HepG2 (cell line): ENCODE data around the gene CMTM4. TPM values are rescaled to one million over a fixed set of nuclear protein-coding genes. Genes with fewer than 3 reads are reported as not detected.

Experiments
- ATAC-seq: fragments of 200-7000 bp; cut with Tn5 transposase; 3 replicates; pipeline ENCODE4 v1.9.1; 2020; ENCODE audit warnings: mild to moderate bottlenecking, moderate library complexity
- BruUV-seq: library from RNA; stranded (reverse); fragments of 400-500 nt; replicated peaks from 2 replicates; lab custom pipeline; 2021; lab: Mats Ljungman, UMichigan
- CTCF ChIA-PET: fragments of 300-600 bp; formaldehyde crosslinking; extraction: SDS; loops from one replicate; lab custom pipeline; 2021; ENCODE audit warnings: low total read pairs, inconsistent platforms, low intra/inter-chr PET ratio; lab: Yijun Ruan, JAX
- POLR2A ChIA-PET: fragments of 350-600 bp; sonication (Branson Sonifier 250); formaldehyde crosslinking; loops from one replicate; lab custom pipeline; 2020; ENCODE audit warnings: antibody characterized with exemption, inconsistent platforms; lab: Yijun Ruan, JAX
- DNase-seq: peaks from one replicate; pipeline ENCODE4 v3.0.0-alpha.2; 2015; ENCODE audit warnings: low spot score
- FAIRE-seq: peaks from 3 replicates; lab custom pipeline; 2011; peaks lifted over from hg19 to GRCh38; lab: Jason Lieb, UNC
- H2AFZ ChIP-seq: one replicate; pipeline ENCODE4 v1.6.1; 2011; ENCODE audit warnings: low read length, inconsistent platforms
- H3K27ac ChIP-seq: fragments of 300-600 bp; 3 replicates; pipeline ENCODE4 v1.8.0; 2011; ENCODE audit warnings: mixed run types, mild to moderate bottlenecking, mixed read lengths, low read length, inconsistent platforms; ENCODE audit not compliant: insufficient read depth; ENCODE audit errors: extremely low read length
- H3K27me3 ChIP-seq, 2 experiments: fragments of 200-600 bp in 1 of 2; 2 replicates in 1 of 2; 3 replicates in 1 of 2; pipeline versions ENCODE4 v1.6.0 to v1.8.0; 2011; ENCODE audit warnings: low read length in 2 of 2, mild to moderate bottlenecking in 2 of 2, moderate library complexity in 2 of 2, inconsistent platforms in 1 of 2; ENCODE audit not compliant: insufficient read depth in 2 of 2, control insufficient read depth in 1 of 2
- H3K36me3 ChIP-seq, 2 experiments: fragments of 200-600 bp in 1 of 2; replicated peaks in 1 of 2; 2 replicates in 1 of 2; 3 replicates in 1 of 2; pipeline versions ENCODE4 v1.5.1 to v1.8.0; 2011; ENCODE audit warnings: low read length in 2 of 2, inconsistent platforms in 1 of 2; ENCODE audit not compliant: insufficient read depth in 2 of 2, control insufficient read depth in 1 of 2
- H3K4me1 ChIP-seq: 2 replicates; pipeline ENCODE4 v1.5.1; 2012; ENCODE audit warnings: low read length, inconsistent platforms; ENCODE audit not compliant: insufficient read depth
- H3K4me2 ChIP-seq: 2 replicates; pipeline ENCODE4 v1.6.0; 2011; ENCODE audit warnings: low read depth, low read length, inconsistent platforms
- H3K4me3 ChIP-seq, 3 experiments: fragments of 200-600 bp in 1 of 3; sonication (generic), shearing (Covaris generic) in 1 of 3; replicated peaks in 1 of 3; 2 replicates each; pipeline ENCODE4 v1.5.1; 2011 to 2016; ENCODE audit warnings: low read length in 3 of 3, inconsistent platforms in 2 of 3, low read depth in 2 of 3, mild to moderate bottlenecking in 2 of 3, control low read depth in 1 of 3, mixed read lengths in 1 of 3; ENCODE audit not compliant: insufficient read depth in 1 of 3
- H3K79me2 ChIP-seq: one replicate; pipeline ENCODE4 v1.6.1; 2011; ENCODE audit warnings: low read length, inconsistent platforms; ENCODE audit not compliant: insufficient read depth
- H3K9ac ChIP-seq: 2 replicates; pipeline ENCODE4 v1.6.0; 2011; ENCODE audit warnings: mild to moderate bottlenecking, low read depth, low read length, inconsistent platforms; ENCODE audit not compliant: insufficient read depth
- H3K9me3 ChIP-seq: 2 replicates; pipeline ENCODE4 v1.5.1; 2012; ENCODE audit warnings: mild to moderate bottlenecking, low read length
- H4K20me1 ChIP-seq: 2 replicates; pipeline ENCODE4 v1.6.0; 2011; ENCODE audit warnings: inconsistent platforms, mild to moderate bottlenecking, low read length, moderate library complexity; ENCODE audit not compliant: insufficient read depth
- CENPBD1 ChIP-seq: sonication (generic); formaldehyde crosslinking; IDR thresholded peaks from 2 replicates; pipeline ENCODE4 v1.8.0; 2022; ENCODE audit warnings: missing genetic modification reagents, low read depth, mild to moderate bottlenecking, borderline replicate concordance
- FOXP1 ChIP-seq, 2 experiments: fragments of 450-650 bp in 1 of 2; IDR thresholded peaks; 2 replicates each; pipeline ENCODE4 v1.6.1; 2017 to 2018; ENCODE audit warnings: antibody characterized with exemption in 1 of 2
- GABPA ChIP-seq, 2 experiments: IDR thresholded peaks; 2 replicates each; pipeline ENCODE4 v1.6.1; 2011 to 2016; ENCODE audit warnings: low read depth in 2 of 2, low read length in 1 of 2, missing biosample characterization in 1 of 2, missing genetic modification characterization in 1 of 2
- GLI4 ChIP-seq: sonication (generic); formaldehyde crosslinking; IDR thresholded peaks from 2 replicates; pipeline ENCODE4 v1.5.1; 2020; ENCODE audit warnings: missing genetic modification reagents, mild to moderate bottlenecking, moderate library complexity, borderline replicate concordance
- GRHL1 ChIP-seq: sonication (generic); formaldehyde crosslinking; conservative IDR thresholded peaks from 2 replicates; pipeline ENCODE4 v1.8.0; 2022; ENCODE audit warnings: missing genetic modification reagents
- HNRNPK ChIP-seq: fragments of 200-400 bp; formaldehyde crosslinking; IDR thresholded peaks from 2 replicates; pipeline ENCODE4 v1.6.1; 2018; ENCODE audit warnings: low read length, low read depth, moderate library complexity, mild to moderate bottlenecking; ENCODE audit not compliant: poor library complexity, severe bottlenecking
- HOXA5 ChIP-seq: sonication (generic); formaldehyde crosslinking; IDR thresholded peaks from 2 replicates; pipeline ENCODE4 v1.4.0; 2020; ENCODE audit warnings: missing genetic modification reagents
- IRX3 ChIP-seq: sonication (generic); formaldehyde crosslinking; IDR thresholded peaks from 2 replicates; pipeline ENCODE4 v1.8.1; 2023; ENCODE audit warnings: mild to moderate bottlenecking, low read depth, missing genetic modification reagents, borderline replicate concordance
- PAX8 ChIP-seq: sonication (generic); formaldehyde crosslinking; IDR thresholded peaks from 2 replicates; pipeline ENCODE4 v1.8.0; 2022; ENCODE audit warnings: mild to moderate bottlenecking, missing genetic modification reagents, borderline replicate concordance
- SRF ChIP-seq: IDR thresholded peaks from 2 replicates; pipeline ENCODE4 v1.6.1; 2011; ENCODE audit warnings: mild to moderate bottlenecking, low read depth, low read length, moderate library complexity
- ZNF382 ChIP-seq: sonication (generic); formaldehyde crosslinking; IDR thresholded peaks from 2 replicates; pipeline ENCODE4 v1.5.0; 2020; ENCODE audit warnings: missing genetic modification reagents, mild to moderate bottlenecking, borderline replicate concordance
- ZNF562 ChIP-seq: sonication (generic); formaldehyde crosslinking; IDR thresholded peaks from 2 replicates; pipeline ENCODE4 v1.8.0; 2022; ENCODE audit warnings: missing genetic modification reagents, borderline replicate concordance
- ZNF616 ChIP-seq: sonication (generic); formaldehyde crosslinking; IDR thresholded peaks from 2 replicates; pipeline ENCODE4 v1.5.0; 2020; ENCODE audit warnings: low read depth, mild to moderate bottlenecking, missing genetic modification reagents
- ZNF775 ChIP-seq: sonication (generic); formaldehyde crosslinking; IDR thresholded peaks from 2 replicates; pipeline ENCODE4 v1.4.0; 2020; ENCODE audit warnings: missing genetic modification reagents, mild to moderate bottlenecking, moderate library complexity, borderline replicate concordance
- WGBS: methylation state at CpG from one replicate; pipeline ENCODE4 v1.1.6; 2017; ENCODE audit warnings: low lambda C conversion rate; 5-methylcytosine and 5-hydroxymethylcytosine counted together
- in situ Hi-C: cut with HindIII; loops from 2 replicates; pipeline ENCODE4 v1.10.0; 2017; ENCODE audit warnings: low pct_unique_long_range_greater_than_20kb; ENCODE audit not compliant: extremely low pct_ligation_motif_present
- intact Hi-C: fragments of 100-400 bp; cut with micrococcal nuclease; formaldehyde crosslinking; loops from one replicate; pipeline ENCODE4 v1.10.0; 2022; ENCODE audit not compliant: unreplicated experiment
- polyA plus RNA-seq, 8 experiments: library from polyadenylated mRNA; depleted of rRNA in 3 of 8; stranded (reverse) in 7 of 8; unstranded in 1 of 8; fragments of >200 nt; fragmentation: Illumina TruSeq in 4 of 8; extraction: Trizol in 4 of 8; gene quantifications; 2 replicates each; pipeline versions ENCODE4 v1.2.1 to v1.2.3, GENCODE V29; 2011 to 2016; ENCODE audit warnings: low read depth in 4 of 8, missing spikeins in 1 of 8, mixed read lengths in 1 of 8; ENCODE audit not compliant: insufficient read depth in 1 of 8
- total RNA-seq, 5 experiments: library from RNA; depleted of rRNA; stranded (reverse); fragments of >200 nt; fragmentation: Illumina TruSeq; extraction: Trizol; gene quantifications; 2 replicates each; pipeline ENCODE4 v1.2.3, GENCODE V29; 2016; ENCODE audit warnings: low read depth in 1 of 5
- TF ChIP-seq, protein P1 (sequence below): IDR thresholded peaks from 2 replicates; pipeline ENCODE4 v1.6.1; 2016; ENCODE audit warnings: low read depth
- TF ChIP-seq, protein P2 (sequence below): sonication (generic); formaldehyde crosslinking; IDR thresholded peaks from 2 replicates; pipeline ENCODE4 v1.8.0; 2022; ENCODE audit warnings: mild to moderate bottlenecking, missing genetic modification reagents; ENCODE audit not compliant: insufficient replicate concordance

CMTM4 gene
- total and polyA plus RNA-seq, 2 of the 13 experiments (the other 11 are each of a cell fraction or from before 2014, with no cell fraction given) = 32.0 to 36.3 TPM

- H3K27me3 ChIP-seq = no peaks in the 10 kb centered on the region
- FAIRE-seq (no peak), DNase-seq (no peak), ATAC-seq (no peak)
- no peak overlapping the region for H3K27ac ChIP-seq
- intact Hi-C loops (no loop called here), in situ Hi-C loops (no loop called here)
- POLR2A ChIA-PET = no interaction called here
- H3K9me3 ChIP-seq = no peaks in the 10 kb centered on the region
- no peak overlapping the region for H3K4me2 ChIP-seq
- H4K20me1 ChIP-seq = no peaks in the 10 kb centered on the region
- H3K79me2 ChIP-seq = no peaks in the 10 kb centered on the region
- no peak overlapping the region for H2AFZ ChIP-seq
- no TSS peak for BruUV-seq
- TF ChIP-seq ZNF382 (no peak), GLI4 (CRISPR knock-in tag) (no peak), ZNF562 (CRISPR knock-in tag) (no peak), GABPA (IDR thresholded peaks at IDR 0.05; ENCODE audit: low read depth, low read length) (no peak), GABPA (CRISPR knock-in tag; IDR thresholded peaks at IDR 0.05; ENCODE audit: low read depth) (no peak), HNRNPK (no peak), PAX8 (no peak), ZNF616 (CRISPR knock-in tag) (no peak), CENPBD1 (CRISPR knock-in tag) (no peak), IRX3 (CRISPR knock-in tag) (no peak), SRF (no peak), ZNF775 (no peak), HOXA5 (no peak), FOXP1 (IDR thresholded peaks at IDR 0.05) (no peak), FOXP1 (CRISPR knock-in tag; IDR thresholded peaks at IDR 0.05) (no peak), GRHL1 (CRISPR knock-in tag) (no peak)
- TF ChIP-seq, protein P1, sequence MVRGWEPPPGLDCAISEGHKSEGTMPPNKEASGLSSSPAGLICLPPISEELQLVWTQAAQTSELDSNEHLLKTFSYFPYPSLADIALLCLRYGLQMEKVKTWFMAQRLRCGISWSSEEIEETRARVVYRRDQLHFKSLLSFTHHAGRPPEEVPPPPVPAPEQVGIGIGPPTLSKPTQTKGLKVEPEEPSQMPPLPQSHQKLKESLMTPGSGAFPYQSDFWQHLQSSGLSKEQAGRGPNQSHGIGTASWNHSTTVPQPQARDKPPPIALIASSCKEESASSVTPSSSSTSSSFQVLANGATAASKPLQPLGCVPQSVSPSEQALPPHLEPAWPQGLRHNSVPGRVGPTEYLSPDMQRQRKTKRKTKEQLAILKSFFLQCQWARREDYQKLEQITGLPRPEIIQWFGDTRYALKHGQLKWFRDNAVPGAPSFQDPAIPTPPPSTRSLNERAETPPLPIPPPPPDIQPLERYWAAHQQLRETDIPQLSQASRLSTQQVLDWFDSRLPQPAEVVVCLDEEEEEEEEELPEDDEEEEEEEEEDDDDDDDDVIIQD = no peak
- TF ChIP-seq, protein P2, sequence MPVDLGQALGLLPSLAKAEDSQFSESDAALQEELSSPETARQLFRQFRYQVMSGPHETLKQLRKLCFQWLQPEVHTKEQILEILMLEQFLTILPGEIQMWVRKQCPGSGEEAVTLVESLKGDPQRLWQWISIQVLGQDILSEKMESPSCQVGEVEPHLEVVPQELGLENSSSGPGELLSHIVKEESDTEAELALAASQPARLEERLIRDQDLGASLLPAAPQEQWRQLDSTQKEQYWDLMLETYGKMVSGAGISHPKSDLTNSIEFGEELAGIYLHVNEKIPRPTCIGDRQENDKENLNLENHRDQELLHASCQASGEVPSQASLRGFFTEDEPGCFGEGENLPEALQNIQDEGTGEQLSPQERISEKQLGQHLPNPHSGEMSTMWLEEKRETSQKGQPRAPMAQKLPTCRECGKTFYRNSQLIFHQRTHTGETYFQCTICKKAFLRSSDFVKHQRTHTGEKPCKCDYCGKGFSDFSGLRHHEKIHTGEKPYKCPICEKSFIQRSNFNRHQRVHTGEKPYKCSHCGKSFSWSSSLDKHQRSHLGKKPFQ = no peak
- peaks cover 2 to 16% of the 10 kb centered on the region in 2 experiments; a peak in 3 of 5 replicates for H3K36me3 ChIP-seq
- H3K9ac ChIP-seq = no peak overlapping the region
- 96% methylated on average over 14 of the region's 14 CpGs for WGBS
- peaks cover 15% of the 10 kb centered on the region for H3K4me1 ChIP-seq
- H3K4me3 ChIP-seq = no peak overlapping the region
- CTCF ChIA-PET = no interaction called here
Observed at GRCh38 chr16:66621973-66622372, 74.6 kb downstream of the CMTM4 start.
